Keratinocyte (primary cell): ENCODE data around the gene ATP2B2.

Source experiments
- EZH2 ChIP-seq: IDR thresholded peaks from one replicate; pipeline ENCODE4 v1.6.1; 2012; ENCODE audit warnings: inconsistent platforms, mild to moderate bottlenecking, low read length, moderate library complexity
- TF ChIP-seq, protein P1 (sequence below), 3 experiments: IDR thresholded peaks in 1 of 3; conservative IDR thresholded peaks in 1 of 3; optimal IDR thresholded peaks in 1 of 3; 2 replicates in 2 of 3; 3 replicates in 1 of 3; pipeline versions ENCODE3 to v1.5.1; 2011; ENCODE audit warnings: low read length in 3 of 3, mild to moderate bottlenecking in 3 of 3, moderate library complexity in 2 of 3, control low read depth in 1 of 3, inconsistent platforms in 1 of 3; ENCODE audit not compliant: insufficient read depth in 2 of 3; ENCODE audit errors: extremely low read depth in 1 of 3

DNA sequence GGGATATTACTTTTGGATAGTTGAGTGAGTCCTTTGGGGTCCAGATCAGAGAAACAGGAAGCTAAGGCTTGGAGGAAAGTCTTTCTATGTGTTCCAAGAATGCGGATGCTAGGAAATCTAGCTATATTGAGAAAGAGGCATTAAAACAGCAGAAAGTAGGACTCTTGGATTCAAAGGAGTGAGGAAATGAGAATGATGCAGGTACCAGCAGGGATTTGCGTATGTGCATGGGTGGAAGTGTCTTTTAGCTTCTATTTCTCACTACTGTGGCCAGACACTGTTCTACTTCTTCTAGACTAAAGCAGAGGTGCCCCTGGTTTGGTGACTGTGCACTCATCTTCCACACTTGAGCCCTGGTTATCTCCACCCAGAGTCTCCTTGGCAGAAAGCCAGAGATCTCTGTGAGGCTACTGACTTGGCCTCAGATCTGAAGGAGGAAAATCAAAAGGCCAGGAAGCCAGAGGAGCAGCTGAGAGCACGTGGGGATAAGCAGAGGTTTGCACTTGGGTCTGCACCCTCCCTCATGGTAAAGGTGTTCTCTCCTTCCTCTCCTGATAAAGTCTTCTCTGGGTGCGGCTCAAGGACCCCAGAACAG lies 44.3 kb downstream of the ATP2B2 start:
- TF ChIP-seq, protein P1, sequence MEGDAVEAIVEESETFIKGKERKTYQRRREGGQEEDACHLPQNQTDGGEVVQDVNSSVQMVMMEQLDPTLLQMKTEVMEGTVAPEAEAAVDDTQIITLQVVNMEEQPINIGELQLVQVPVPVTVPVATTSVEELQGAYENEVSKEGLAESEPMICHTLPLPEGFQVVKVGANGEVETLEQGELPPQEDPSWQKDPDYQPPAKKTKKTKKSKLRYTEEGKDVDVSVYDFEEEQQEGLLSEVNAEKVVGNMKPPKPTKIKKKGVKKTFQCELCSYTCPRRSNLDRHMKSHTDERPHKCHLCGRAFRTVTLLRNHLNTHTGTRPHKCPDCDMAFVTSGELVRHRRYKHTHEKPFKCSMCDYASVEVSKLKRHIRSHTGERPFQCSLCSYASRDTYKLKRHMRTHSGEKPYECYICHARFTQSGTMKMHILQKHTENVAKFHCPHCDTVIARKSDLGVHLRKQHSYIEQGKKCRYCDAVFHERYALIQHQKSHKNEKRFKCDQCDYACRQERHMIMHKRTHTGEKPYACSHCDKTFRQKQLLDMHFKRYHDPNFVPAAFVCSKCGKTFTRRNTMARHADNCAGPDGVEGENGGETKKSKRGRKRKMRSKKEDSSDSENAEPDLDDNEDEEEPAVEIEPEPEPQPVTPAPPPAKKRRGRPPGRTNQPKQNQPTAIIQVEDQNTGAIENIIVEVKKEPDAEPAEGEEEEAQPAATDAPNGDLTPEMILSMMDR (optimal IDR thresholded peaks at IDR 0.05 in 1 of 3, IDR thresholded peaks at IDR 0.05 in 1 of 3, conservative IDR thresholded peaks at IDR 0.05 in 1 of 3; ENCODE audit: extremely low read depth in 1 of 3, insufficient read depth in 2 of 3, low read length in 3 of 3): no peak
- no peak for TF ChIP-seq EZH2
